Activated CD4-positive, alpha-beta T cell treated with anti-CD3 and anti-CD28 coated beads, Interleukin-2, Interleukin-4, amounts not matched to agents 100 ng/mL and 50 ng/mL, durations not matched to agents 16 hours and 8 hours (primary cell): ENCODE measurements around the gene CTSV.
"Not testable (repeated sequence)": the region's sequence is repeated elsewhere in the genome, so short reads cannot be mapped to it uniquely, and the experiment has no call there.

Experiments
- DNase-seq: peaks from one replicate; pipeline ENCODE4 v3.0.0-alpha.2; 2020; ENCODE audit warnings: low spot score

Gene CTSV

DNA sequence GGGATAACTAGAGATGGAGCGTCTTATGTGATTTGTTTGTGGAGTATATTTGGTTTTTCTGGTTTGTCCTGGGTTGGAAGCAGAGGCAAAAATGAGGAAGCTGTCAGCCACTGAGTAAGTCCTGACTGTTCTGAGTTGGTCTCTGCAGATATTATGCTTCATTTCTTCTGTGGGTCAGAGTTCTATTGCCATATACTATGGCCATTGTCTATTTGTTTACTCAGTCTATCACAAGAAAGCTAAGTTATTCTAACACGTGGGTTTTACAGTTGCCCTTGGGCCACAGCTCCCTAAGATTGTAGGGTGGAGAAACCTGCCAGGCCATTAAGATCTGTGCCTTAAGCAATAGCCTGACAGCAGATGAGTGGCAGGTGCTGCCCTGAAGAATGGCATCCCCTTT is 3.0 kb upstream of the CTSV start:
- no peak for DNase-seq

GRCh38 chr9:97039514-97039860 is 545 bp upstream of the CTSV start:
- no peak for DNase-seq

DNA sequence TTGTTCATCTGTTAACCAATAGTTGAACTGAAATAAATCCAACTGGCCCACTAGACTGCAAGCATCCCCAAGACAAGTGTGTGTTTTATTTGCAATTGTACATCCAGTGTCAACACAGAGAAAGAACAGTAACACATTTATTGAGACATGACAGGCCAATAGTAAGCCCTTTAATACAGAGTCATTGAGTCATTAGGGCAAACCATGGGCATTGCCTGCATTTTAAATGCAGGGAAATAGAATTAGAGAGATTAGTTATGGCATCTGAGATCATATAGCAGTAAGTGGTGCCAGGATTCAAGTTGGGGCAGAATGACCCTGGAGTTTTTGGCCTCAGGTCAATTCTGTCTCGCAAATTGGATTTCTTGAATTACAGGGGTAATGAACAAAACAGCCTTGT is 15.4 kb downstream of the CTSV start:
- not testable (repeated sequence) for DNase-seq

DNA sequence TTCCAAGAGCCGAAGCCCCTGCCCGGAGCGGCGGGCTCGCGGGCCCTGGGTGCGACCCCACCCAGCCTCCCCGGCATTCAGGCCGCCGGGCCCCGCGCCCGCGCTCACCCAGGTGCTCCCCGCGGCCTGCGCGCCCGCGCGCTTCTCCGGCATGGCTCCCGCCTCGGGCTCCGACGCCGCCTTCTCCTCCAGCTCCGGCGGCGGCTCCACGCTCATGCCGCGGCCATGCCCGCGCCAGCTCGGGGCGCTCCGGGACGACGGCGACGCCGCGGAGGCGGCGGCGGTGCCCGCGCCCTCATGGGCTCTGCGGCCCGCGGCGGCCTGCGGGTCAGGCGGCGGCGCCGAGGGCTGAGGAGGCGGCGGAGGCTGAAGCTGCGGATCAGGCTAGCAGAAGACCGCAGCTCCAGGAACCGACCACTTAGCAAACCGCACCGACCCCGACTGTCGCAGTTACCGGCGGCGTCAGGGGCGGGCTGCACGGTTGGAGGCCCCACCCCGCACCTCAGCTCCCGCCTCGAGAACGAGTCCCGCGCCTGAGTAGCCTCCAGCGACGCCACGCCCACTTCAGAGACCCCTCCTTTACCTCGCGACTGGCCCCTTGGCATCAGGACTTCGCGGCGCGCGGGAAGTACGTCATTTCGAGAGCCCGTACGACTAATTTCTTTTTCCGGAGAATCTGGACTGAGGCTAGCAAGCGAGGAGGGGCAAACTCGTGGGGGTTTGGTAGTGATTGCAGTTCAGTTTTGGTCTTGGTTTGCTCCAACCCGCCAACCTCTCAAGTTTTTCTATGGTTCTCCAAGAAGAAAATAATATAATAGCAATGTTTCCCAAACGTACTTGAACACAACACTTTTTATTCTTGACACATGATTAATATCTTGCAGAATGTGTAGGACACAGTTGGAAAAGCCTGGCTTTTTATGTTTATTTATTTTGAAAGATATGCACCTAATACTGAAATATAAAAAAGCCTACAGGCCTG is 25.5 kb downstream of the CTSV start:
- DNase-seq = peak; percentile 83

DNA sequence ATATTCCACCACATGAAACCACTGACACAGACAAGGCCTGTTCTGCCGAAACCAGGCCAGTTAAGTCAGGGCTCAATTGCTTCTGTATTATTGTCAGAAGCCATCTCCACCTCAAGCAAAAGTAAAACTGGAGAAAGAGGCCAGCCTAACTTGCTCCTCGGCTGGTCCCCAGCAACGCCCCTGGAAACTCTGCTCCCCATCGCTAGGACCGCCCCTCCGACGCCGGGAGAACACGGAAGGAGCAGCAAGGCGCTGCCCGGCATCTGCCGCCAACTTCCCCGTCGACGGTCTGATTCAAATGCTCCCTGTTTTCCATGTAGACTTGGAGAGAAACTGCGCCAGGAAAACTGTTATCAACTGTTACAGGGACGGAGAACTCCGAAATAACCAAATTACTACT is 26.3 kb downstream of the CTSV start:
- peak; percentile 19 for DNase-seq

DNA sequence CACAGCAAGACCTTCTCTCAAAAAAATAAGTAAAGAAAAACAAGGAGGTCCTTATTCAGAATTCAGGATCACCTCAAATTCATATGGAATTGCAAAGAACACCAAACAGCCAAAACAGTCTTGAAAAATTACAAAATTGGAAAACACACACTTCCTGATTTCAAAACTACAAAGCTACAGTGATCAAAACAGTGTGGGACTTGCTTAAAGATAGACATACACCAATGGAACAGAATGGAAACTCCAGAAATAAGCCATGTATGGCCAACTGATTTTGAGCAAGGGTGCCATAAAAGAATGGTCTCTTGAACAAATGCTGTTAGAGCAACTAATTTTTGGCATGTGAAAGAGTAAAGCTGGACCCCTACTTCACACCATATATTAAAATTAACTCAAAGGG is 36.7 kb downstream of the CTSV start:
- not testable (repeated sequence) for DNase-seq

DNA sequence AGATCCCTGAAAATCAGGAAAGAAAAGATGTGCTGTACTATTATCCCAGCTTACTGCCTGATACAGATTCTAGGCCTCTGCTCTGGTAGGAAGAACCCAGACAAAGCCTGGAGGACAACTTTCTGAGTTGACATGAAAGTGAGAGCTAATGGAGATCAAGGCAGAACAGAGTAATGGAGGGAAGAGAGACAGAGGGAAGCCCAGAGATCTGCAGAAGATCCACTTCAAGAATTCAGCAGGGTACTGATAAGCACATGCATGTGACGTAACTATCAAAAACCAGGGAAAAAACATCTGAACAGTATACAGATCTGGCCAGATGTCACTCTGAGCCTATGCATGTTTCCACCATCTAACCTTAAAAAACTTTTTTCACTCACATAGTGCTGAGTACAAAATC is 37.6 kb downstream of the CTSV start:
- DNase-seq = not testable (repeated sequence)

DNA sequence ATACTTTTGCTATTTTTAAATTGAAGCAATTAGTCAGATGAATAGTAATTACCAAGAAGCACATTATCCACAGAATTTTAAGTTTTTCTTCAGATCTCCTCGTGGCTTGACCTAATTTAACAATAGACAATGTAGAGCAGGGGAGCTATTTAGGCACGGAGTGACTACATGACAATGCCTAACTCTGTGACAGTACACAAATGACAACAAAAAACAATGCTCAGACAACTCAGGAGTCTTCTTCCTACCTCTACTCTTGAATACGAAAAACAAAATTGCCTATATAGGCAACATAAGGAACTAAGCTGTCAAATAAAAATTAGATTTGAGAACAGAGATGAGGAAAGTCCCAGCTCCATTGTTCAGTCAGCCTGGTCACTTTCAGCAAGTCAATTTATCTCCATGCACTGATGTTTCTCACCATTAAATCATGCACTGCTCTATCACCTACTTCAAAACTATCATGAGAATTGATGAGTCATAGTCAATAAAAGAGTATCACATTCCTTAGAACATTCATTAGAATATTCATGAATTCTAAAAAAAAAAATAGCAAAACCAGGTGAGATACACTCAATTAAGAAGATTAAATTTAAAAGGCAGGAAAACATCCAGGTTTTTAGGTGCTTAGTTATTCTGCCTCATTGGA is 38.7 kb downstream of the CTSV start:
- DNase-seq = not testable (repeated sequence)

- not testable (repeated sequence) for DNase-seq
Observed at GRCh38 chr9:96999733-97000132, 39.2 kb downstream of the CTSV start.

DNA sequence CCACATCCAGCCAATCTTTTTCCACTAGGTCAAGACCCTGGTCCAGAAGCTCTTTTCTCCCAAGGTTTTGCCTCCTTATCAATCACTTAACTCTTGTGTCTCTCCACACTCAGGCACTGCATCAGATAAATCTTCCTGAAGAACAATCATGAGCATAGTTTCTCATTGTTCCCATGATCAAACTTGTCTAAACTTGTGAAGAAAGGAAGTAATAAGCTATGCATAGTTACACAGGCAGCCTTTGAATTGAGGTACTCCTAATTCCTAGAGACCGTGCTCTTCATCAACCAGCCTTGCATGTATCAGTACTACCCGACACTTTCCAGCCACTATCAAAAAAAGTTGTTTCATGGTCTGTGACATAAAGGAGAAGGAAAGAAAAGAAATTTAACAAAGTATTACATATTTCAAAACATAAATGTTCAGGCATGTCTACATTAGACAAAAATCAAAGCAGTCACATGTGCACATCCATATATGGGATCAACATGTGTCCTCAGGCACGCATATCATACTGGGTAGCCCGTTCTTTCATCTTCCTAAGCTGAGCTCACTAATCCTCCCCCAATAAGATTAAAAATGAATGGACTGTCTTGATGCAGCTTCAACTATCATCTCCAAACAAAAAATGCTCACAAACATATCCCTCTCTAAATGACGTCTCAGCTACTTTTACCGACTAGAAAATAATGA is 41.8 kb downstream of the CTSV start:
- not testable (repeated sequence) for DNase-seq

GRCh38 chr9:96994531-96995016 is 44.4 kb downstream of the CTSV start:
- not testable (repeated sequence) for DNase-seq

DNA sequence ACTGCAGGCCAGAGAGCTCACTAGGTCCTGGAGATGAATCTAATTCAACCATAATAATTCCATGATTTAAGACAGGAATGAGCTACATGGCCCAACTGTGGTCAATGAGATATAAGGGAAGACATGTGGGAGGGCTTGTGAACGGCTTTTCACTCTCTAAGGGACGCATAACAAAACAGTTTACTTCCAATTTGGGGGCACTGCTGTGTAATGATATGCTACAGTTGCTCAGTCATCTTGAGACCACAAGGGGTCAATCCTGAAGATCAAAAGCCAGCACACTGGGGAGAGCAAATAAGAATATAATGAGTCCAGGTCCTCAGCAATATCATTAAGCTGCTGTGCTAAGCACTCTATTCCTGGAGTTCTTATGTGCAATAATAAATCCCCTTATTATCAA is 46.6 kb downstream of the CTSV start:
- DNase-seq = not testable (repeated sequence)

- peak; percentile 36 for DNase-seq
Observed at GRCh38 chr9:96989747-96990318, 49.1 kb downstream of the CTSV start.

GRCh38 chr9:96984887-96985286 is 54.1 kb downstream of the CTSV start:
- DNase-seq = not testable (repeated sequence)

GRCh38 chr9:96984139-96984538 is 54.8 kb downstream of the CTSV start:
- not testable (repeated sequence) for DNase-seq

DNA sequence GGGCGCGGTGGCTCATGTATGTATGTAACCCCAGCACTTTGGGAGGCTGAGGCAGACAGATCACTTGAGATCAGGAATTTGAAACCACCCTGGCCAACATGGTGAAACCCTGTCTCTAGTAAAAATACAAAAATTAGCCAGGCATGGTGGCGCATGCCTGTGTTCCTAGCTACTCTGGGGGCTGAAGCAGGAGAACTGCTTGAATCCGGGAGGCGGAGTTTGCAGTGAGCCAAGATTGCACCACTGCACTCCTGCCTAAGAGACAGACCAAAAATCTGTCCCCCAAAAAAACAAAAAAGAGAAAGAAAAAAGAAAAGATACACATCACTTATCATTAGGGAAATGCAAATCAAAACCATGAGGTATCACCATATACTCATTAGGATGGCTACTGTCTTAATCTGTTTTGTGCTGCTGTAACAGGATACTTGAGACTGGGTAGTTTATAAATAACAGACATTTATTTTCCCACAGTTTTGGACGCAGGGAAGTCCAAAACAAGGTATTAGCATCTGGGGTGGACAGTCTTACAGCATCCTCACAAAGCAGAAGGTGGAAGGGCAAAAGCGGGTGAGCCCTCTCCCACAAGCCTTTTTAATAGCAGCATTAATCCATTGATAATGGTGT is 55.3 kb downstream of the CTSV start:
- not testable (repeated sequence) for DNase-seq
